Colon (tissue), 2 donors: Measurements from ENCODE around the gene SCAND1.
"Not testable (repeated sequence)": the region's sequence is repeated elsewhere in the genome, so short reads cannot be mapped to it uniquely, and the experiment has no call there.

Experiments used
- FAIRE-seq: peaks from 2 replicates; lab custom pipeline; 2012; peaks lifted over from hg19 to GRCh38; lab: Jason Lieb, UNC
- donor health status: control.
- donor health status: control.

SCAND1 gene

GRCh38 chr20:35956616-35957015, 2.3 kb upstream of the SCAND1 start:
- FAIRE-seq: no peak

- FAIRE-seq: no peak
Observed at GRCh38 chr20:35954907-35955251, 577 bp upstream of the SCAND1 start.

GRCh38 chr20:35953387-35954199, 709 bp downstream of the SCAND1 start:
- no peak for FAIRE-seq

- FAIRE-seq: no peak
Observed at GRCh38 chr20:35952480-35953386, 1.6 kb downstream of the SCAND1 start.

GRCh38 chr20:35952080-35952479, 2.2 kb downstream of the SCAND1 start:
- not testable (repeated sequence) for FAIRE-seq

- no peak for FAIRE-seq
Observed at GRCh38 chr20:35950093-35950492, 4.2 kb downstream of the SCAND1 start.

- FAIRE-seq: no peak
Observed at GRCh38 chr20:35947907-35948306, 6.4 kb downstream of the SCAND1 start.

- no peak for FAIRE-seq
Observed at GRCh38 chr20:35947489-35947888, 6.8 kb downstream of the SCAND1 start.

GRCh38 chr20:35942243-35942642, 12.1 kb downstream of the SCAND1 start:
- FAIRE-seq: no peak

- no peak for FAIRE-seq
Observed at GRCh38 chr20:35941620-35942019, 12.7 kb downstream of the SCAND1 start.

GRCh38 chr20:35939264-35939663, 15.0 kb downstream of the SCAND1 start:
- no peak for FAIRE-seq

- no peak for FAIRE-seq
Observed at GRCh38 chr20:35934050-35934449, 20.3 kb downstream of the SCAND1 start.

- FAIRE-seq: no peak
Observed at GRCh38 chr20:35929301-35929700, 25.0 kb downstream of the SCAND1 start.

GRCh38 chr20:35920523-35920922, 33.8 kb downstream of the SCAND1 start:
- no peak for FAIRE-seq

GRCh38 chr20:35918021-35918420, 36.3 kb downstream of the SCAND1 start:
- FAIRE-seq: no peak

- FAIRE-seq: no peak
Observed at GRCh38 chr20:35917077-35917476, 37.2 kb downstream of the SCAND1 start.

GRCh38 chr20:35912881-35913280, 41.4 kb downstream of the SCAND1 start:
- FAIRE-seq: no peak

- FAIRE-seq: no peak
Observed at GRCh38 chr20:35910254-35910653, 44.0 kb downstream of the SCAND1 start.

GRCh38 chr20:35909796-35910195, 44.5 kb downstream of the SCAND1 start:
- no peak for FAIRE-seq

GRCh38 chr20:35909176-35909575, 45.1 kb downstream of the SCAND1 start:
- FAIRE-seq: no peak

- FAIRE-seq: no peak
Observed at GRCh38 chr20:35908007-35908406, 46.3 kb downstream of the SCAND1 start.

- no peak for FAIRE-seq
Observed at GRCh38 chr20:35907017-35907701, 47.1 kb downstream of the SCAND1 start.
